ENCODE data around the gene WWOX. TPM values are rescaled to one million over a fixed set of nuclear protein-coding genes. Genes with fewer than 3 reads are reported as not detected.

Gene WWOX
- total and polyA plus RNA-seq, 7 donors, result 7.1 to 46.8 (median 16.1) TPM

DNA sequence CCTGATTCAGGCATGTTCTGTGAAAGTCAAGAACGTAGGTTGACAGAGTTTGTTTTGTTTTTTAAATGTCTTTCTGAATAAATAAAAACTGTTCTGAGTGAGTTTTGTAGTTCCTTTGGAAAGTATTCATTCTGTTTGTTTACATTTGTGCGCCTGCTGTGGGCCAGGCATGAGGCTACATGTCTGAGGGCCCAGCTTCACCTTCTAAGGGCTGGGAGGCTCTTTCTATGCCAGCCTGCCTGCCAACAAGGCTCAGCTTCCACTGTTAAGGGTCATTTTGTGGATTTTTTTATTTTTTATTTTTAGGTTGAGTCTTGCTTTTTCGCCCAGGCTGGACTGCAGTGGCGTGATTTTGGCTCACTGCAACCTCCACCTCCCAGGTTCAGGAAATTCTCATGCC lies 6.1 kb downstream of the WWOX start:
- H3K27ac ChIP-seq, result no peak overlapping the region

DNA sequence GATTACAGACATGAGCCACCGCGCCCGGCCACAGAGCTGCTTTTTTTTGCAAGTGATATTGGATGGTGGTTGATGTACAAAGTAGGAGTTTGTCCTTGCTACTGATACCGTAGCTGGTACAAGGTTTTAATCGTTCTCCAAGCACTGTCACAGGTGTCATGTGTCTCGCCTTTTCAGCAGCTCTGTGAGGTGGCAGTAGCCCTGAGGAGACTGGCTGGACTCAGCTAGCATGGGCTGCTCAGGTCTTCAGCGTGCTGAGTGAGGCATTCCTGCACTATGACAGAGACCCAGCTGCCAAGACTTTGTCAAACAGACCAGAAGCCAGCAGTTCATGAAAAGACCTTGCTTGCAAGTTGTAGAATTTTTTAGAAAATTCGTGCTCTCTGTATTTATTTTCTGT lies 7.2 kb downstream of the WWOX start:
- Histone ChIP-seq H3K9me3 (no peaks in the 10 kb centered on the region), H3K4me3 (no peak overlapping the region), H3K27ac (no peak overlapping the region), H3K27me3 (no peaks in the 10 kb centered on the region), H3K36me3 (peaks cover 0 to 28% (median 0%) of the 10 kb centered on the region in 4 donors), H3K4me1 (peaks cover 0 to 5% (median 0%) of the 10 kb centered on the region in 4 donors)
- intact Hi-C loops (cut with DNase I), result loop anchor here (10.0 kb wide), 1 partner anchor 432 kb away; no protein-coding TSS in a partner anchor
- WGBS, 2 donors, result 84 to 92% methylated on average over 8 of the region's 8 CpGs
- TF ChIP-seq, protein P1, sequence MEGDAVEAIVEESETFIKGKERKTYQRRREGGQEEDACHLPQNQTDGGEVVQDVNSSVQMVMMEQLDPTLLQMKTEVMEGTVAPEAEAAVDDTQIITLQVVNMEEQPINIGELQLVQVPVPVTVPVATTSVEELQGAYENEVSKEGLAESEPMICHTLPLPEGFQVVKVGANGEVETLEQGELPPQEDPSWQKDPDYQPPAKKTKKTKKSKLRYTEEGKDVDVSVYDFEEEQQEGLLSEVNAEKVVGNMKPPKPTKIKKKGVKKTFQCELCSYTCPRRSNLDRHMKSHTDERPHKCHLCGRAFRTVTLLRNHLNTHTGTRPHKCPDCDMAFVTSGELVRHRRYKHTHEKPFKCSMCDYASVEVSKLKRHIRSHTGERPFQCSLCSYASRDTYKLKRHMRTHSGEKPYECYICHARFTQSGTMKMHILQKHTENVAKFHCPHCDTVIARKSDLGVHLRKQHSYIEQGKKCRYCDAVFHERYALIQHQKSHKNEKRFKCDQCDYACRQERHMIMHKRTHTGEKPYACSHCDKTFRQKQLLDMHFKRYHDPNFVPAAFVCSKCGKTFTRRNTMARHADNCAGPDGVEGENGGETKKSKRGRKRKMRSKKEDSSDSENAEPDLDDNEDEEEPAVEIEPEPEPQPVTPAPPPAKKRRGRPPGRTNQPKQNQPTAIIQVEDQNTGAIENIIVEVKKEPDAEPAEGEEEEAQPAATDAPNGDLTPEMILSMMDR (IDR thresholded peaks at IDR 0.05), result no peak
- TF ChIP-seq EP300 (IDR thresholded peaks at IDR 0.05), result no peak
- no peak for TF ChIP-seq POLR2AphosphoS5 (IDR thresholded peaks at IDR 0.05)
- no peak for TF ChIP-seq POLR2A (IDR thresholded peaks at IDR 0.05)
- no peak for DNase-seq

More for the DNA sequence above, 6.1 kb downstream of the WWOX start:
- no peaks in the 10 kb centered on the region for H3K9me3 ChIP-seq
- 79 to 90% methylated on average over 4 of the region's 4 CpGs for WGBS, 2 donors
- no peak overlapping the region for H3K4me3 ChIP-seq
- peaks cover 0 to 6% (median 1%) of the 10 kb centered on the region in 4 donors for H3K4me1 ChIP-seq
- intact Hi-C loops (cut with DNase I), result loop anchor here (10.0 kb wide), 1 partner anchor 431 kb away; no protein-coding TSS in a partner anchor
- H3K27me3 ChIP-seq, result no peaks in the 10 kb centered on the region
- no peak for DNase-seq
- no peak for TF ChIP-seq POLR2AphosphoS5 (IDR thresholded peaks at IDR 0.05)
- TF ChIP-seq, protein P1 (IDR thresholded peaks at IDR 0.05), result no peak
- no peak for TF ChIP-seq POLR2A (IDR thresholded peaks at IDR 0.05)
- no peak for TF ChIP-seq EP300 (IDR thresholded peaks at IDR 0.05)
- peaks cover 0 to 18% (median 0%) of the 10 kb centered on the region in 4 donors for H3K36me3 ChIP-seq

DNA sequence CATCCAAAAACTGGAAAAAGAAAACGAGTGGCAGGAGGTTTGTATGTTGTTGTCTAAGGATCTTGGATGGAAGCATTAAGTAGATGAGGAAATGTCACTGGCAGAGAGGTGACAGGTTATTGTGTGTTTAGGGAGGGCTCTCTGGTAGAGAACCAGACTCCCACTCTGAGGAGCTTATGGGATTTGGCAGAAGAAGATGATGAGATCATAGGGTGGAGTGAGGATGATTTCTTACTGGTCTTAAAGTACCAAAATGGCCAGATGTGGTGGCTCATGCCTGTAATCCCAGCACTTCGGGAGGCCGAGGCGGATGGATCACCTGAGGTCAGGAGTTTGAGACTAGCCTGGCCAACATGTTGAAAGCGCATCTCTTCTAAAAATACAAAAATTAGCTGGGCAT lies 9.0 kb downstream of the WWOX start:
- Histone ChIP-seq H3K27me3 (no peaks in the 10 kb centered on the region), H3K9me3 (no peaks in the 10 kb centered on the region), H3K27ac (no peak overlapping the region), H3K4me1 (peaks cover 0 to 5% (median 0%) of the 10 kb centered on the region in 4 donors), H3K4me3 (no peak overlapping the region), H3K36me3 (peaks cover 0 to 33% (median 0%) of the 10 kb centered on the region in 4 donors)
- no peak for DNase-seq
- TF ChIP-seq POLR2AphosphoS5 (IDR thresholded peaks at IDR 0.05) (no peak), EP300 (IDR thresholded peaks at IDR 0.05) (no peak), POLR2A (IDR thresholded peaks at IDR 0.05) (no peak)
- TF ChIP-seq, protein P1 (IDR thresholded peaks at IDR 0.05), result no peak
- WGBS, 2 donors, result 85 to 90% methylated on average over 5 of the region's 5 CpGs
- intact Hi-C loops (cut with DNase I), result loop anchor here (10.0 kb wide), 1 partner anchor 434 kb away; no protein-coding TSS in a partner anchor

DNA sequence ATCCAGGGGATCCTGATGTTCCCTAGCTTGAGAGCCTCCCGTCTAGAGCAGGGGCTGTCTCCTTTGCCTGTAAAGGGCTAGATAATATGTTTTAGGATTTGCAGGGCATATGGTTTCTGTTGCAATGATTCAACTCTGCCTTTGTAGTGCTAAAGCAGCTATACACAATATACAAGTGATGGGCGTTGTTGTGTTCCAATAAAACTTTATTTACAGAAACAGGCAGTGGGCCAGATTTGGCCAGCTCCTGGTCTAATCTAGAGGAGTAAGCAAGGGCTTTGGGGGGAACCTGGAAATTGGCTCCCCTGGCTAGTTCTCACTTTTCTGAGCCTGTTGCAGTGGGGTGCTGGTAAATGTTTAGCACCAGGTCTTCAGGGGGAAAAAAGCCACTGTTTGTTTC lies 13.8 kb downstream of the WWOX start:
- Histone ChIP-seq H3K4me3 (no peak overlapping the region), H3K27ac (no peak overlapping the region), H3K27me3 (no peaks in the 10 kb centered on the region), H3K36me3 (peaks cover 0 to 64% (median 0%) of the 10 kb centered on the region in 4 donors), H3K9me3 (no peaks in the 10 kb centered on the region), H3K4me1 (no peaks in the 10 kb centered on the region)
- intact Hi-C loops (cut with DNase I), result no loop called here
- 90 to 95% methylated on average over 2 of the region's 2 CpGs for WGBS, 2 donors
- DNase-seq, result no peak
- no peak for TF ChIP-seq EP300 (IDR thresholded peaks at IDR 0.05)
- no peak for TF ChIP-seq POLR2A (IDR thresholded peaks at IDR 0.05)
- TF ChIP-seq, protein P1 (IDR thresholded peaks at IDR 0.05), result no peak
- no peak for TF ChIP-seq POLR2AphosphoS5 (IDR thresholded peaks at IDR 0.05)

DNA sequence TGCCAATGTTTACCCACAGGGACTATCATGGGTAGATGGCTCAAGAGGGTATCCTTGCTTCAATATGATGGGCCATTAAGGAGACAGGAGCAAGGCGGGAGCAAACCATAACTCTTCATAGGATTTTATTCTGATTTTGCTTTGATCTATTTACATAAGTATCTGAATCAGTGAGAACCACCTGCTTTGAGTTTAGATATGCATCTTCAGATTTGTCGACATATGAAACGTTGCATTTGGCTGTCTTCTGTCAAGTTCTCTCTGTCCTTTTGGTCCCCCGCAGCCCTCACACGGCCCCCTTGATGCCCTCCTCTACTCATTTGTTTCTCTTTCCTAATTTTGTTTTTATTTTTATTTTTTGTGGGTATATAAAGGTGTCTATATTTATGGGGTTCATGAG lies 16.2 kb downstream of the WWOX start:
- WGBS, 2 donors, result 93% methylated on average over 5 of the region's 5 CpGs
- DNase-seq, result no peak
- no peak overlapping the region for H3K27ac ChIP-seq
- H3K9me3 ChIP-seq, result no peaks in the 10 kb centered on the region
- no peaks in the 10 kb centered on the region for H3K4me1 ChIP-seq
- peaks cover 0 to 51% (median 0%) of the 10 kb centered on the region in 4 donors for H3K36me3 ChIP-seq
- no peak overlapping the region for H3K4me3 ChIP-seq
- intact Hi-C loops (cut with DNase I), result no loop called here
- TF ChIP-seq POLR2AphosphoS5 (IDR thresholded peaks at IDR 0.05) (no peak), EP300 (IDR thresholded peaks at IDR 0.05) (no peak), POLR2A (IDR thresholded peaks at IDR 0.05) (no peak)
- TF ChIP-seq, protein P1 (IDR thresholded peaks at IDR 0.05), result no peak
- no peaks in the 10 kb centered on the region for H3K27me3 ChIP-seq
